AG04450 (cell line): ENCODE measurements around the gene CPSF7. TPM values are rescaled to one million over a fixed set of nuclear protein-coding genes. Genes with fewer than 3 reads are reported as not detected.
"Not testable (repeated sequence)": the region's sequence is repeated elsewhere in the genome, so short reads cannot be mapped to it uniquely, and the experiment has no call there.

Experiments
- CTCF ChIA-PET: fragments of 300-600, 350-600 bp; formaldehyde crosslinking; extraction: SDS; loops from one replicate; lab custom pipeline; 2022; ENCODE audit warnings: antibody characterized with exemption, inconsistent platforms; lab: Charles Lee
- POLR2A ChIA-PET: fragments of 350-600 bp; formaldehyde crosslinking; extraction: SDS; loops from one replicate; lab custom pipeline; 2021; ENCODE audit warnings: antibody characterized with exemption, inconsistent platforms; lab: Yijun Ruan, JAX
- DNase-seq: peaks from one replicate; pipeline ENCODE4 v3.0.0-alpha.2; 2011; ENCODE audit warnings: low read depth, low spot score
- H3K27ac ChIP-seq: one replicate; pipeline ENCODE4 v1.5.1; 2012; ENCODE audit warnings: low read depth, low read length, control low read depth
- H3K27me3 ChIP-seq: one replicate; pipeline ENCODE4 v1.6.0; 2012; ENCODE audit warnings: low read length; ENCODE audit not compliant: control insufficient read depth, insufficient read depth
- H3K4me3 ChIP-seq: 2 replicates; pipeline ENCODE4 v1.5.1; 2011; ENCODE audit warnings: mild to moderate bottlenecking, low read depth, low read length, control low read depth
- H3K9me3 ChIP-seq: 2 replicates; pipeline ENCODE4 v1.5.1; 2012; ENCODE audit warnings: low read length; ENCODE audit not compliant: control insufficient read depth, insufficient read depth
- CTCF ChIP-seq: IDR thresholded peaks from 2 replicates; pipeline ENCODE4 v1.5.1; 2011; ENCODE audit warnings: low read depth, low read length, control low read depth, inconsistent platforms
- polyA plus RNA-seq: library from polyadenylated mRNA; depleted of rRNA; stranded (reverse); fragments of >200 nt; gene quantifications from 2 replicates; pipeline ENCODE4 v1.2.3, GENCODE V29; 2011

The CPSF7 gene
- polyA plus RNA-seq, 1 experiment = 37.3 TPM

- H3K27me3 ChIP-seq = no peaks in the 10 kb centered on the region
- H3K9me3 ChIP-seq = no peaks in the 10 kb centered on the region
- DNase-seq = no peak
- H3K4me3 ChIP-seq = no peak overlapping the region
- TF ChIP-seq CTCF = no peak
- H3K27ac ChIP-seq = no peak overlapping the region
- POLR2A ChIA-PET = no interaction called here
- CTCF ChIA-PET = interaction anchor here (2.1 to 3.4 kb wide), 2 partner anchors 10 to 22 kb away, joined by 12 read pairs; no protein-coding TSS in a partner anchor
Measured at GRCh38 chr11:61468002-61468401, 38.2 kb upstream of the CPSF7 start.

- H3K9me3 ChIP-seq, H3K27ac ChIP-seq, H3K4me3 ChIP-seq, H3K27me3 ChIP-seq, POLR2A ChIA-PET, DNase-seq: not testable (repeated sequence)
- CTCF ChIA-PET = interaction anchor here (0.6 to 3.4 kb wide), 3 partner anchors 10 to 49 kb away, joined by 3 to 12 read pairs (median 12); no protein-coding TSS in a partner anchor
Measured at GRCh38 chr11:61467602-61468001, 37.8 kb upstream of the CPSF7 start.

- no peak for TF ChIP-seq CTCF
- no peaks in the 10 kb centered on the region for H3K9me3 ChIP-seq
- DNase-seq = no peak
- H3K27ac ChIP-seq = no peak overlapping the region
- CTCF ChIA-PET = interaction anchor here (0.6 to 8.9 kb wide), 4 partner anchors 14 to 178 kb away, joined by 3 to 77 read pairs (median 4); no protein-coding TSS in a partner anchor
- no peaks in the 10 kb centered on the region for H3K27me3 ChIP-seq
- POLR2A ChIA-PET = no interaction called here
- H3K4me3 ChIP-seq = no peak overlapping the region
Measured at GRCh38 chr11:61460986-61461385, 31.2 kb upstream of the CPSF7 start.

- ChIA-PET CTCF (interaction anchor here (8.9 kb wide), 1 partner anchor 14 kb away, joined by 77 read pairs; no protein-coding TSS in a partner anchor), POLR2A (no interaction called here)
- no peak overlapping the region for H3K27ac ChIP-seq
- H3K27me3 ChIP-seq = no peaks in the 10 kb centered on the region
- TF ChIP-seq CTCF = no peak
- H3K4me3 ChIP-seq = no peak overlapping the region
- no peak for DNase-seq
- H3K9me3 ChIP-seq = no peaks in the 10 kb centered on the region
Measured at GRCh38 chr11:61460474-61460881, 30.7 kb upstream of the CPSF7 start.

- POLR2A ChIA-PET = no interaction called here
- CTCF ChIA-PET = interaction anchor here (1.1 kb wide), 1 partner anchor 176 kb away, joined by 4 read pairs; no protein-coding TSS in a partner anchor
Measured at GRCh38 chr11:61454520-61454919, 24.7 kb upstream of the CPSF7 start.

More at GRCh38 chr11:61454520-61454919, 24.7 kb upstream of the CPSF7 start:
- no peak overlapping the region for H3K4me3 ChIP-seq
- no peaks in the 10 kb centered on the region for H3K9me3 ChIP-seq
- TF ChIP-seq CTCF = no peak
- DNase-seq = no peak
- H3K27ac ChIP-seq = no peak overlapping the region
- H3K27me3 ChIP-seq = no peaks in the 10 kb centered on the region
